Stomach (tissue), 4 donors: ENCODE results near the gene GPER1.

ENCODE experiments used
- CTCF ChIP-seq, 7 experiments: fragments of 450-650 bp in 4 of 7; fragments of 200-600 bp in 3 of 7; sonication (generic) in 3 of 7; IDR thresholded peaks; one replicate each; pipeline ENCODE4 v1.5.1; 2016 to 2019; ENCODE audit warnings: antibody characterized with exemption in 7 of 7, control low read depth in 2 of 7, mild to moderate bottlenecking in 1 of 7
- POLR2A ChIP-seq, 4 donors: fragments of 450-650 bp; IDR thresholded peaks; one replicate each; pipeline ENCODE4 v1.6.1; 2016; ENCODE audit warnings: antibody characterized with exemption in 4 of 4, control low read depth in 2 of 4, mild to moderate bottlenecking in 1 of 4, moderate library complexity in 1 of 4
- POLR2AphosphoS5 ChIP-seq, 3 donors: sonication (generic); formaldehyde crosslinking; IDR thresholded peaks; one replicate each; pipeline ENCODE4 v1.6.1; 2016; ENCODE audit warnings: antibody characterized with exemption in 3 of 3

- no peak for TF ChIP-seq CTCF (IDR thresholded peaks at IDR 0.05)
- no peak for TF ChIP-seq POLR2A (IDR thresholded peaks at IDR 0.05)
- peak in 1 of 3 donors; percentile 26 for TF ChIP-seq POLR2AphosphoS5 (IDR thresholded peaks at IDR 0.05)
These were observed 43.8 kb downstream of the GPER1 start for GRCh38 chr7:1131471-1132265.
